Measurements from ENCODE around the gene ACAT1.
"Not testable (repeated sequence)": the region's sequence is repeated elsewhere in the genome, so short reads cannot be mapped to it uniquely, and the experiment has no call there.

The ACAT1 gene

GRCh38 chr11:108144615-108145014 is 23.2 kb downstream of the ACAT1 start:
- no peak for DNase-seq (ENCODE audit: low read depth, low spot score)

DNA sequence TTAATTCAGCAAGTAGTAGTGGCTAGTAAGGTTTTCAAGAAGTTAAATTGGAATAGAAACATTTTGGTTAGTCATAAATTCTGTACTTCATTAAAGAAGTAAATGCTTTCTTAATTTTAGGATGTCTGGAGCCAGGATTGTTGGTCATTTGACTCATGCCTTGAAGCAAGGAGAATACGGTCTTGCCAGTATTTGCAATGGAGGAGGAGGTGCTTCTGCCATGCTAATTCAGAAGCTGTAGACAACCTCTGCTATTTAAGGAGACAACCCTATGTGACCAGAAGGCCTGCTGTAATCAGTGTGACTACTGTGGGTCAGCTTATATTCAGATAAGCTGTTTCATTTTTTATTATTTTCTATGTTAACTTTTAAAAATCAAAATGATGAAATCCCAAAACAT is 25.8 kb downstream of the ACAT1 start:
- DNase-seq (ENCODE audit: low read depth, low spot score) = no peak

DNA sequence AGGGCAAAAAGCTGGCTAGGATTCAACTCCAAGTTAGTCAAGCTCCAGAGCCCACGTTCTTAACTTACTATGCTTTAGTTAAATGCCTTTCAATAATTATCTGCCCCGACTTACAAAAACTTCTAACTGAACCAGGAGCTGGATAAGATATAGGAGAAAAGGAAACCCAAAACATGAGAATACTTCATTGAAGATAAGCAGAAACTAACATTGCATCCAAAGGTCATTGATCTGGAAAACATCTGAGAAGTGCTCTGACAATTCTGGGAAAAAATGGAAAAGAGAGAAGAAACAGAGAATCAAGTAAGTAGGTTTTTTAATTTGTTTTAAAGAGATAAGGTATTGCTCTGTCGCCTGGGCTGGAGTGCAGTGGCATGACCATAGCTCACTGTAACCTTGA is 27.2 kb downstream of the ACAT1 start:
- DNase-seq (ENCODE audit: low read depth, low spot score) = no peak

DNA sequence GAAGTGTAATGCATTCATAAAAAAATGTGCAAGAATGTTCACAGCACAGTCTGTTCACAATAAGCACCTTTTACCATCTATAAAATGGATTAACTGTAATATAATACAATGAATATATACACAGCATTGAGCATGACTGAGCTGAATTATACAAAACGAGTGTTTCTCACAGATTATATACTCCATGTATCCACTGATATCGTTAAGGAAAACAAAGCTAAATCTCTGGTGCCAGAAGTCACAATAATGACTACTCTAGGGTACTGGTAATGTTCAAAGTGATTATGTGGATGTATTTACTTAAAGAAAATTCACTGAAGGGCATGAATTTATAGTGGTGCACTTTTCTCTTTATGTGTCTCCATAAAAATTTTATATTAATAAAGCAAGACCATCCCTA is 33.2 kb downstream of the ACAT1 start:
- DNase-seq (ENCODE audit: low read depth, low spot score) = no peak

GRCh38 chr11:108160970-108161566 is 39.7 kb downstream of the ACAT1 start:
- DNase-seq (ENCODE audit: low read depth, low spot score) = no peak

DNA sequence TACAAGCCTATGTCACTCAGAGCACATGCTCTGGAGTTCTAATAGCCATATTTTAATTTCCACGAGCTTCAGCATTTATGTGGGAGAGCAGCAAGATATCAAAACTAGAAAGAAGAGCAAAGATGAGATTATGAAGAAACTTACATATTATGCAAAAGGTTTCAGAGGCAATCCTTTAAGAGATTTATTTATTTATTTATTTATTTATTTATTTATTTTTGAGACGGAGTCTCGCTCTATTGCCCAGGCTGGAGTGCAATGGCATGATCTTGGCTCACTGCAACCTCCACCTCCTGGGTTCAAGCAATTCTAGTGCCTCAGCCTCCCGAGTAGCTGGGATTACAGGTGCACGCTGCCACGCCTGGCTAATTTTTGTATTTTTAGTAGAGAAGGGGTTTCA is 41.5 kb downstream of the ACAT1 start:
- DNase-seq (ENCODE audit: low read depth, low spot score) = not testable (repeated sequence)

GRCh38 chr11:108167624-108168023 is 46.3 kb downstream of the ACAT1 start:
- no peak for DNase-seq (ENCODE audit: low read depth, low spot score)

DNA sequence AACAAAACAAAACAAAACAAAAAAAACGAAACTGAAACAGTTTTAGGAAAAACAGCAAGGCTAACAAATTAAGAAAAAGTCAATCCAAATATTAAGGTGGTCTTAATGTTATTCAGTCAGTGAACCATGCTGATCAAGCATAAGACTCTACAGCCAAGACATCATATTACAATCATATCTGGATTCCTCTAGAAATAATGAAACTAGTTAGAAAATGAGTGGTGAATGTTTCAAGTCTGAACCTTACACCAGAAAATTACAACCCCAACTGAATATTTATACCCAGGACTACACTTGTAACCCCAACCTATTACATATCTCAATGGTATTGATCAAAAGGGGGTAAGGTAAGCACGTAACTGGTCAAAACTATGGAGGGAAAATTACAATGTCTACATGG is 48.8 kb downstream of the ACAT1 start:
- no peak for DNase-seq (ENCODE audit: low read depth, low spot score)

DNA sequence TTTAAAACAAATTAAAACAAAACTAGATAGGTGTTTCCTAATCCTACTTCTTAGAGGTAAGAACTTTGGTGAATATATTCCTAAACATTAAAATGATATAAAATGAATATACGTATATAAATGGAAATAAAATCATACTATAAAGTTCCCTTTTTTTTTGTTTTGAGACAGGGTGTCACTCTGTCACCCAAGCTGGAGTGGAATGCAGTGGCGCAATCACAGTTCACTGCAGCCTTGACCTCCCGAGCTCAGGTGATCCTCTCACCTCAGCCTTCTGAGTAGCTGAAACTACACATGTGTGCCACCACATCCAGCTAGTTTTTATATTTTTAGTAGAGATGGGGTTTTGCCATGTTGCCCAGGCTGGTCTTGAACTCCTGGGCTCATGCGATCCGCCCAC is 56.2 kb downstream of the ACAT1 start:
- DNase-seq (ENCODE audit: low read depth, low spot score) = no peak

GRCh38 chr11:108193725-108194124 is 72.4 kb downstream of the ACAT1 start:
- DNase-seq (ENCODE audit: low read depth, low spot score) = no peak

GRCh38 chr11:108196901-108197300 is 75.5 kb downstream of the ACAT1 start:
- no peak for DNase-seq (ENCODE audit: low read depth, low spot score)
